Measurements from ENCODE around the gene ZGPAT. TPM values are rescaled to one million over a fixed set of nuclear protein-coding genes. Genes with fewer than 3 reads are reported as not detected.
A peak's percentile ranks its signal among the peaks of the same experiment; 100 is the strongest.

Gene ZGPAT
- total RNA-seq, 1 experiment from 2014 or later: 27.6 TPM

- peak overlapping the region; percentile 21 to 45 (median 34); a peak in 4 of 7 replicates for H3K27ac Mint-ChIP-seq
- Histone ChIP-seq H2BK15ac (ENCODE audit: low read depth, low read length) (no peak overlapping the region), H3K23me2 (ENCODE audit: insufficient read length, low read depth, low read length, poor library complexity, severe bottlenecking) (no peaks in the 10 kb centered on the region), H3K18ac (ENCODE audit: insufficient read length, low read depth, low read length) (no peak overlapping the region), H3K4ac (ENCODE audit: low read depth, low read length) (no peak overlapping the region), H2BK20ac (ENCODE audit: low read depth, low read length, poor library complexity, severe bottlenecking) (no peak overlapping the region), H4K91ac (ENCODE audit: insufficient read length, low read depth, low read length) (no peak overlapping the region), H2AFZ (ENCODE audit: low read length) (no peak overlapping the region), H3K23ac (ENCODE audit: insufficient read length, low read depth, low read length) (no peak overlapping the region), H3K79me1 (ENCODE audit: insufficient read depth, low read depth, low read length, poor library complexity, severe bottlenecking) (no peaks in the 10 kb centered on the region), H3K27me3 (ENCODE audit: insufficient read depth, low read length) (no peaks in the 10 kb centered on the region), H3K14ac (ENCODE audit: insufficient read depth, low read length) (no peak overlapping the region; the same call in 1 of the 2 replicates), H3K27ac (ENCODE audit: insufficient read length, low read depth, low read length) (no peak overlapping the region), H3K4me1 (ENCODE audit: insufficient read depth, low read length) (no peaks in the 10 kb centered on the region; the same call in 1 of the 2 replicates), H3K4me2 (ENCODE audit: insufficient read depth, insufficient read length, low read length) (no peak overlapping the region), H4K5ac (ENCODE audit: insufficient read length, low read depth, low read length) (no peak overlapping the region), H3K9ac (ENCODE audit: extremely low read depth, insufficient read length, low read length) (no peak overlapping the region), H3K9me3 (ENCODE audit: control insufficient read depth, low read depth, low read length) (no peaks in the 10 kb centered on the region), H2BK120ac (ENCODE audit: low read depth, low read length, poor library complexity, severe bottlenecking) (no peak overlapping the region), H2BK12ac (ENCODE audit: insufficient read length, low read depth, low read length) (no peak overlapping the region), H3K79me2 (ENCODE audit: insufficient read depth, low read length) (no peaks in the 10 kb centered on the region), H3K56ac (ENCODE audit: insufficient read length, low read depth, low read length) (no peak overlapping the region), H4K20me1 (ENCODE audit: control insufficient read depth, insufficient read depth, insufficient read length) (no peaks in the 10 kb centered on the region), H3T11ph (ENCODE audit: low read length) (no peak overlapping the region), H4K8ac (replicated peaks; ENCODE audit: insufficient read length, low read depth, low read length) (no peak overlapping the region), H2BK5ac (ENCODE audit: insufficient read length, low read length) (no peak overlapping the region), H2AK5ac (ENCODE audit: insufficient read length, low read length) (no peak overlapping the region)
- peaks cover 0 to 5% (median 2%) of the 10 kb centered on the region in 3 experiments; a peak in 4 of 7 replicates for H3K36me3 Mint-ChIP-seq (ENCODE audit: insufficient read depth in 1 of 3, low read depth in 3 of 3)
- peak; percentile 38 for DNase-seq
- H3K4me1 Mint-ChIP-seq: peaks cover 14 to 22% of the 10 kb centered on the region in 2 experiments
- no peaks in the 10 kb centered on the region for H3K27me3 Mint-ChIP-seq (ENCODE audit: low read depth)
- WGBS (ENCODE audit: extremely low coverage, insufficient read length, low lambda C conversion rate): no CpG with 5 or more reads among the region's 16 CpGs
- H3K9me3 Mint-ChIP-seq: no peaks in the 10 kb centered on the region
- TF ChIP-seq, protein P1, sequence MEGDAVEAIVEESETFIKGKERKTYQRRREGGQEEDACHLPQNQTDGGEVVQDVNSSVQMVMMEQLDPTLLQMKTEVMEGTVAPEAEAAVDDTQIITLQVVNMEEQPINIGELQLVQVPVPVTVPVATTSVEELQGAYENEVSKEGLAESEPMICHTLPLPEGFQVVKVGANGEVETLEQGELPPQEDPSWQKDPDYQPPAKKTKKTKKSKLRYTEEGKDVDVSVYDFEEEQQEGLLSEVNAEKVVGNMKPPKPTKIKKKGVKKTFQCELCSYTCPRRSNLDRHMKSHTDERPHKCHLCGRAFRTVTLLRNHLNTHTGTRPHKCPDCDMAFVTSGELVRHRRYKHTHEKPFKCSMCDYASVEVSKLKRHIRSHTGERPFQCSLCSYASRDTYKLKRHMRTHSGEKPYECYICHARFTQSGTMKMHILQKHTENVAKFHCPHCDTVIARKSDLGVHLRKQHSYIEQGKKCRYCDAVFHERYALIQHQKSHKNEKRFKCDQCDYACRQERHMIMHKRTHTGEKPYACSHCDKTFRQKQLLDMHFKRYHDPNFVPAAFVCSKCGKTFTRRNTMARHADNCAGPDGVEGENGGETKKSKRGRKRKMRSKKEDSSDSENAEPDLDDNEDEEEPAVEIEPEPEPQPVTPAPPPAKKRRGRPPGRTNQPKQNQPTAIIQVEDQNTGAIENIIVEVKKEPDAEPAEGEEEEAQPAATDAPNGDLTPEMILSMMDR (conservative IDR thresholded peaks at IDR 0.05): no peak
- no peak overlapping the region for H3K4me3 Mint-ChIP-seq
Measured at GRCh38 chr20:63754008-63754407, 46.2 kb downstream of the ZGPAT start.

Data from H9 (cell line).